DMS153 treated with DMSO at 0.1 percent for 48 hours (cell line): ENCODE measurements around the gene PTPN22.
A peak's percentile ranks its signal among the peaks of the same experiment; 100 is the strongest.

Experiments used
- DNase-seq: peaks from one replicate; lab custom pipeline; 2025; ENCODE audit not compliant: unreplicated experiment; lab: John Stamatoyannopoulos, UW

PTPN22 gene

DNA sequence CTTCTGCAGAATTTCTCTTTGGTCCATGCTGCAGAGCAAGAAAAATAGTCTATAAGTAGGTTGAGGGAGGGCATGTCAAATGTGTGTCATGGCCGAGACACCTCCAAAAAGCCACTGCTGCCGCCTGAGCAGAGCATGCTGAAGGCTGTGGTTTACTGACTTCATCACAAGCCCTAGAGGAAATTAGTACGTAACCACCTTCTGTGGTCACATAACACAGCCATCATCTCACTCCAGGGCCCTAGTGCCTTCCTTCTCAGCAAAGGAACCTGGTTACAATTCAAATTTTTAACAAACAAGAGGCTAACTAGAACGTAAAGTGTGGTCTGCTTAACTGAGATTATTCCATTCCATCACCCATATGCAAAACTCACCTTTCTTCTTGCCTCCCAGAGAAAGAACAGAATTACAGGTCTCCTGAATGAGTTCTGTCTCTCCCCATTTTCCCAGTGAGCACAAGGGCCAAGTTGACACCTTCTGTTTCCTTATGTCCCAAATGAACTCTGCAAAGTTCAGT is at the start of gene PTPN22:
PTPN22 (minus strand) TSS at position 116 of the 517 bp plus-strand sequence.
- DNase-seq: no peak

DNA sequence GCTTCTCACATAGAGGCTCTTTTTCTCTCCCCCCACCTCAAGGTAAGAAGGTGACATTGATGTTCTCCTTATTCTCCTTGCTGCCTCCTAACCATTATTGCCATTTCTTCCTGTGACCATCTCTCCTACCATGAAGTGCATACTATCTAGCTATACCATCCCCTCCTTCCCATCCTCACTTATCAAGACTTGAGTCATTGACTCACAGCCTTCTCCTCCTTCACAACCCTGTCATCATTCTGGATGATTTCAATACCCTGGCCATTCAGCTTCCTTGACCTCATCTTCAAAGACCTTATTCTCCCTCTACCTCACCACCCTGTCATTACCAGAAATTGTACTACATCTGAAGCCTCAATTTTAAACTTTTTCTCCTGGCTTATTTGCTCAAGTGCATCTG is 46.7 kb upstream of the PTPN22 start:
- DNase-seq: no peak

DNA sequence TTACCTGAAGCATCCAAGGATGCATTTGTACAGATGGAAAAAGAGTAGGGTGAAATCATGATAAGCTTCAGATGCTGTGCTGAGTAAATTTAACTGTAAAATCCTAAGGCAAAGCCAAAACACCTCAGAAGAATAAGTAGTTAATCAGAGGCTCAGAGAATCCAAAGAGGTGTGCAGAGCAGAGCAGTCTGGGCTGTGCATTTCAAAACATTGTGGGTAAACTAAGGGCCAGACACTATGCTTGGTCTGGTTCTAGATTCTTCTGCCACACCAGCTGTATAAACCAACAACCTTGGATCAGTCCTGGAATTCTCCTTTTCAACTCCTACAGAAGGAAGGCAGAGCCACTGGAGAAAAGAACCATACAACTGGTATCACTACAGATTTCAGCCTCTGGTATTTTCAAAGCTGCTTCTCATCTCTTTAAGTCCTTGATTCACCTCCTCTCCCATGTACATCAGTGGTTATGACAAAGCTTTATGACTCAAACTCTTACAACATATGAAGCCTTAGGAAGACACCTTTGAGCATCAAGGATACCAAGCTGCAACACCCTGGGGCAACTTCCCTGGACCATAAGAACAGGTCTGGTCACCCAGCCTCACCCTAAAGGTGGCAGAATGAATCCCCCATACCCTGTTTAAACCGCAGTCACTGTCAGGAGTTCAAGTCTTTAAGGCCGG is 46.0 kb upstream of the PTPN22 start:
- DNase-seq: no peak

DNA sequence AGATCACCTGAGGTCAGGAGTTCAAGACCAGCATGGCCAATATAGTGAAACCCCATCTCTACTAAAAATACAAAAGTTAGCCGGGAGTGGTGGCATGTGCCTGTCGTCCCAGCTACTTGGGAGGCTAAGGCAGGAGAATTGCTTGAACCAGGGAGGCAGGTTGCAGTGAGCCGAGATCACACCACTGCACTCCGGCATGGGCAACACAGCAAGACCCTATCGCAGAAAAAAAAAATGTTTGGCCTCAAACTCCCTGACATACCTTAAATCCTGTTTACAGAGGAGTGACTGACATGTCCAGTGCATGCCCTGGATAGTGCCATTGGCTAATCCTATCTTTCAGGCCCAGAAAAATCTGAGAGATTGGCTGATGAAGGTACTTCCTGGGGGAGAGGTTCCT is 45.5 kb upstream of the PTPN22 start:
- DNase-seq: no peak

DNA sequence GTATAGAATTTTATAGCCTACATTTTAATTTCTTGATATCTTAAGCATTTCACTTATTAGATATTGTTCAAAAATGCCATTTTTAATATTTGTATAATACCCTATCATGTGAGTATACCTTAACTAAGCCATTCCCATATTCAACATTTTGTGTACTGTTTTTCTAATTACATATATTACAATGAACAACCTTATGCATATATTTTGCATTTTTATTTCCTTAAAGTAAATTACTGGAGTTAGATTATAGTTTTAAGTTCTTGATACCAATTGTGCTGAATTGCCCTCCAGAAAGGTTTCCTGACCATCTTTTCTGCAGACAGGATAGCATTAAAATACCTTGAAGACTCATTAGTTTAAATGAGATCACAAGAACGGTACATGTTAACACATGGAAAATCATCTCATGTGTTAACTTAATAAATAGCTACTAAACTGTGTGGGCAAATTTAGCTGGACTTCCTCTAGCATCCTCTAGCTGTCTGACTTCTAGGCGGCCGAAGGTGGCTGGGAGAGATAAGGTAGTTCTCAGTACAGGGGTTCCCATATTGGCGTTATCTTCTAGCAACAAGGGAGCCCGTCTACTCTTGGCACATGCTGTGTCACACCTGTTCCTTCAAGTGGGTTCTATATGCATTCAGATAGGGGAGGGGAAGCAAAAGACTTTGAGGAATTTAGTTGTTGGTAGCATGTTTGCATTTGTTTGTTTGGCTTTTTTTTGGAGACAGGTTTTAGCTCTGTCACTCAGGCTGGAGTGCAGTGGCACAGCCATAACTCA is 42.6 kb upstream of the PTPN22 start:
- DNase-seq: no peak

DNA sequence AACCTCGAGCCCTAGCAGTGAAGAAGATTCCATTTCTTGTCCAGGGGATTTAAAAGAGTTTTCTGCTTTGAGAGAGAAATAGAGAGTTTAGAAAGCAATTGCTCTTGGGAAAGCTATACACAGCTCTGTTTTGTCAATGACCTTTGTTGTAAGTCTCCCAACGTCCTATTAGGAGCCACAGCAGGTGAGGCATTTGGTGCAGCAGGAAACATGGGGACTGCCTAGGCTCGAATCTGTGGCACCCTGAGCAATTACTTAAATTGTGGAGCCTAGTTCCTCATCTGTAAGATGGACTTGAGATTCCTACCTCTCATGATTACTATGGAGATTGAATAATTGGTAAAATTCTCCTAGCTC is 41.8 kb upstream of the PTPN22 start:
- DNase-seq: no peak

DNA sequence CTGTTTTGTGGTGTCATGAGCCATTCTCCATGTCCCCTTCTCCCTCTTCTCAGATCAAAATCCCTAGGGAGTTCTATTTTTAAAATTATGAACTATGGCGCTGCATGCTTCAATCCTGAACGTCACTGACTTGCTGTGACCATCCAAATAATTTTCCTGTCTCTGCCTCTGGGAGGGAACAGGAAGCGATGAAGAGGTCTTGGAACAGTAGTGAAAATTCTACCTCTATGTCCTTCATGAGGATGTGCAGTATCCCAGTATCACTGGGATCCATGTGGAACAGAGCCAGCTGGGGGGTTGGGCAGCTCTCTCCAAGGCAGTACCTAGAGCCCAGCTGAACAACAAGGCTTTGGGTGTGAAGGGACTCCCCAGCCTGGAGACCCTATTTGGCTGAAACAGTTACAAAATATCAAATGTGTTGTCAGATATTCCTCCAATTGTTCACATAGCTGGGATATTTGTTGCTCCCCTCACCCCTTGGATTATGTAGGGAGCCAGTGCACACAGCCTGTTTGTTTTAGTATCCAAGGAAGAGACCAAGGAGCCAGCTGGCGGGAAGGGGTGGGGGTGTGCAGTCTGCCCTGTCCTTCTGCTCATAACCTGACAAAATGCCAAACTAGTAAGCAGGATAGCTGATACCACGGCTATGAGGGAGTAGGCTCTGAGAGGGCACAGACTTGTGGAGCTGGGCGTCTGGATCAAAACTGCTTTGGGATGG is 41.2 kb upstream of the PTPN22 start:
- no peak for DNase-seq

DNA sequence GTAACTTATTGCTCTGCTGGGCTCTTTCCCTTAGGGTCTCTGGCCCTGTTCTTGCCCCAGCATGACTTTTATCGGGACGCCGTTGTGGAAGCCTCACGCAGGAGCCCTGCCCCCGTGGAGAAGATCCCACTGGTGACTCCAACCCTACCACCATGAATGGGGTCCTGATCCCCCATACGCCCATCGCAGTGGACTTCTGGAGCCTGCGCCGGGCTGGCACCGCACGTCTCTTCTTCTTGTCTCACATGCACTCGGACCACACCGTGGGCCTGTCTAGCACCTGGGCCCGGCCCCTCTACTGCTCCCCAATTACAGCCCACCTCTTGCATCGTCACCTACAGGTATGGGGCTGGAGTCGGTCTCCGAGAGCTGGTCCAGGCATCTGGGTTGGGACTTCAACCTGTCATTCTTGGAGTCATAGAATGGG is 33.9 kb upstream of the PTPN22 start:
- DNase-seq: no peak

DNA sequence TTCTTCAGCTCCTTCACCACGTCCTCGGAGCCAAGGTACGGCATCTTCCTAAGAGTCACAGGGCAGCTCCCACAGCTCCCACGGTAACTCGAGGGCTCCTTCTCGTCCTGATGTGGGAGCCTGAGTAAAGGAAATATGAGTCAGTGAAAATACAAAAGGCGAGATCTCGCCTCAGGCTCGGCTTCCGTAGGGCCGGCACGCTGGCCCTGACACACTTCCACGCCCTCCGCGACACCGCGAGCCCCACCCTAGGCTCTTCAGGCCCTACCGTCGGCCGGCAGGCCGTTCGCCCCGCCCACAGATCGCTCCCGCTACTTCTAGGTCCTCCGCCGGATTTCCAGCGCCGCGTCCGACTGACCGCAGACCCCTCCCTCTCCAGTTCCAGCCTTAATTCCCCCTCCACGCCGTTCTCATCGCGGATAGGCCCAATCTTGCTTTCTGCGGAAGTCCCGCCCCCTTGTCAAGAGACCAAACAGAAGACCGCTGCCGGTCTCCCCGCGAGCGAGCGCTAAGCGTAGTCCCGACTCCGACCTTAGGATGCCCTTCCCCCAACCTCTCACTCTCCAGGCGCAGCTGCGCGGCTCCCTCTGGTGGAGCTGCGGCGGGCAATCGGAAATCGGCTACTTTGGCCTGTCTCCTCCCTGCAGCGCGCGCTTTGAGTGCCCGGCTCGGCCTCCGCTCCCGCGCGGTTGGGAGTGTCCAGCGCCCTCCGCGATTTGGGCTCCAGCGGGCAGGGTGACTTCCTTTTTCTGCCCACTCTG is 33.3 kb upstream of the PTPN22 start, which contains the start of the genes AP4B1 and DCLRE1B:
AP4B1 (minus strand) TSS at position 126 of the 761 bp plus-strand sequence; CDS start at position 44, 82 bp downstream.
DCLRE1B (plus strand) TSS at position 653 of the 761 bp plus-strand sequence. CDS start 261 bp downstream, outside the sequence.
- DNase-seq: peak; percentile 95

DNA sequence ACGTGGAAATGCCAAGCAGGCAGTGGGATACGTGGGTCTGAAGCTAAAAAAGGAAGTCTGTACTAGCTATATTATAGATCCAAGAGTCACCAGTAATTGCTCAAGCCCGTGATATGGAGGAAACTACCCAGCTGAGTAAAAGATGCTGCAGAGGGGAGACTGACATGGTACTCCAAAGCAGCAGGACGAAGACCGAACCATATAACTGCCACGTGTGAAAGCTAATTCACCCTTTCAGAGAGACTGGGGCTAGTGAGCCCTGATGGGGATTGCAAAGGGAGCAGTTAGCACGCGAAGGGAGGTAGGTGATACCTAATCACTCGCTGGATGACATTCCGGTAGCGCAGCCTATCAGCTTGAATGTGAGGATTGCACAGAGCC is 32.8 kb upstream of the PTPN22 start:
- DNase-seq: no peak

DNA sequence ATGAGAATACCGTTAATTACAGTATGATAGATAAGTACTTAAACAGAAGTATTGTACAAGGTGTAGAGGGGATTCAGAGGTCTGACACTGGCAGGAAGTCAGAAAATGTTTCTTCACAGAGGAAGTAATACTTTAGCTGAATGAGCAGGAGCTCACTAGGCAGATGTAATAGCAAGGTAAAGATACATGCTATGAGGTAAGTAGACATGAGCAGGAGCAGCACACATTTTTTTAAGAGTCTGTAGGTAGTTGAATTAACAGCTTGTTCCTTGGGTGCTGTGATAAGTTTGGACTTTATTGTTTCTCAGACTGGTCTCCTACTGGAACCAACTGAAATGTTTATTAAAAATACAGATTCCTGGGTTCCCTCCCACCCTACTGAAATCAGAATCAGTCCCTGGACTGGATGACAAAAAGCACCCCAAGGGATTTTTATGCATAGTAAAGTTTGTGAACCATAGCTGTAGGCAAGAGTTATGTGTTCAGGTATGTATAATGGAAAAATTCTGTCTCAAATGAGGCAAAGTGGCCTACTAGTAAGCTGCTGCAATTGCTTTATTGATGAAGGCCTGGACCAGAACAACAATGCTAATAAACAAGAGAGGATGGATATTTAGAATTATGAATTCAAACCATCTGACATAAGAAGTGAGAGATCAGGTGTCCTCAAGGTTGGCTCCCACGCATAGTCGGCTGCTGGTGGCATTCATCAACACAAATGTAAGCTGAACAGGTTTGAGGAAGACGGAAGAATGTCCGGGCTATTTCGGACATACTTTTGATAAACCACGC is 32.2 kb upstream of the PTPN22 start:
- DNase-seq: no peak

DNA sequence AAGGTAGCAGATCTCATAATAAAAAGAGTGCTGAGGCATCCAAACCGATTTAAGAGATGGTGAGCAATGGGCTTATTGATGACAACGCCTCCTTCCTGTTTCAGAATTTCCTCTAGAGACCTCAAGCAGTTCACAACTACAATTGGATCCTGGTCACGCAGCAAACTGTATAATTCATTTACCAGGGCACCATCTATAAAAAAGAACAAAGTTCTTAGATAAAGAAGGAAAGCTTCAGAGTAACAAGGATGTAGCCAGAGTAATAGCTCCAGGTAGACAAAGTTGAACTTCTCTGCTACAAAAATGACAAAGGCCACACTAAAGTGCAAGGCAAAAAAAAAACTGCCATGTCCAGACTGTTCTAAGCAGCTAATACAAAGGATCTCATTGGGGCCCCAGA is 29.7 kb upstream of the PTPN22 start:
- no peak for DNase-seq

DNA sequence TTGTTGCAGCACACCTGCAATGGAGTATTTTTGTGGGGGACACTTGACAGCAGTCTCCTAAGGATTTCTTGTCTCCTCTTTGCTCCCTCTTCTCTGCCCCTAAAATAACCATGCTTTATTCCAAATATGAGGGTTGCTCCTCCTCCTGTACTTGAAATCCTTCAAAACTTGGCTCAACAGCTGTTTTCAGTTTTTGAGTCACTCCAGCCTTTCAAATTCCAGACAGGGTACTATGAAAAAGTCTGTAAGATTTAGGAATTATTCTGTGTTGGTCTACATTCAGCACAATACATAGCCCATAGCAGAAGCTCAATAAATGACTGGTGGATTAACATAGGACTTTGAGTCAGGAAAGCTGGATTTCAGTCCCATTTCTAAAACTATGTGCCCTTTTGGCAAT is 27.6 kb upstream of the PTPN22 start:
- no peak for DNase-seq

DNA sequence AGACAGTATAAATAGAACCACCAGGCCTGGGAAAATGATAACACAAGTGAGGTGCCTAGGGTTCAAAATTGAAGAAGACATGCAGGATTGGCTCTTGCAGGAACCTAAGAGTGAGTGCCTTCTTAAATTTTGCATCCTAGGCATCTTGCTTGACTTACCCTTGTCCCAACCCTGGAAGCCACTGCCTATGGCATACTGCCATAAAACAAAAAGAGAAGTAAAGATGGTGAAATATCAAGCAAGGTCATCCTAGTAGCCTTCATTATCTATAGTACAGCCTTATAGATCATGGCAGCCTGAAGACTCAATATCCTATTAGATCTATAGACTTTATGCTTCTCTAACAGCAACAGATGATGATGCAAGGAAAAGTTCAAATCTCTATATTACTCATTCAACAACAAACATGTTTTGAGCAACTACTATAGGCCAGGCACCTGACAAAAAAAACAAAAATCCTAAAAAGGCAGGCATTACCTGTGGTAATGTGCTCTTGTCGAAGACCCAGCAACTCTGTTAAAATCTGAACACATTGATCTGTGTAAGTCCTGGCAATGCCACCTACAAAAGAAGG is 26.8 kb upstream of the PTPN22 start:
- no peak for DNase-seq

DNA sequence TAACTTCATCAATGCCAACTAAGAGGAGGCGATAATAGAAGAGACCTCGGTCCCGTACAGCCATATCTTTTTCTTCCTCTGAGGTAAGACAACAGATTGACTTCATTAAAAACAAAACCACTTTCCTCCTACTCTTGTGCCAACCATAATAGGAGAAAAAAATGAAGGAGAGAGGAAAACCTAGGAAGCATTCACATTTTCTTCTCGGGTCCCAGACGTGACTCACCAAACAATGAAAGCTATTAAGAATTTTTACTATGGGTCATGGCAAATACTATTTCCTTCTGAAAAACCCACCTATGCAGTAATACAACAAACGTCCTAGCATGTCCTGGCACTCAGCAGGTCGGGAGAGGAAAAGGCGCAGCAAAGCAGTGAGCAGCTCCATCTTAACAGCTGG is 24.4 kb upstream of the PTPN22 start:
- DNase-seq: no peak

DNA sequence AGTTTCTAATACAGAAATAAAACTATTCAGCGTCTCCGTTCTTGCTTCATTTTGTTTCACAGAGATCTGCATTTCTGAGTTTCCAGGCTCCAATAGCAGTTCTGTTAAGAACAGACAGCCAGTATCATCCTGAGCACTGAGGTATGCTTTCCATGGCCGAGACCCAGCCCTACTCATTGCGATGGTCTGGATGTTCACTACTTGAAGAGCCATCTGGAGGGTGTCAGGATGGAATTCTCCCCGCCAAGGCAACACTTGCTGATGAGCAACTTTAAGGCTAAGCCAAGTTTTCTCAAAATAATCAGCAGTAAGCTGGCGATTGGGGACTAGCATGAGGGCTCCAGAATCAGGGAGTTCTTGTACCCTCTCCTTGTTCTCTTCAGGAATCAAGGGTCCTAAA is 23.6 kb upstream of the PTPN22 start:
- no peak for DNase-seq

DNA sequence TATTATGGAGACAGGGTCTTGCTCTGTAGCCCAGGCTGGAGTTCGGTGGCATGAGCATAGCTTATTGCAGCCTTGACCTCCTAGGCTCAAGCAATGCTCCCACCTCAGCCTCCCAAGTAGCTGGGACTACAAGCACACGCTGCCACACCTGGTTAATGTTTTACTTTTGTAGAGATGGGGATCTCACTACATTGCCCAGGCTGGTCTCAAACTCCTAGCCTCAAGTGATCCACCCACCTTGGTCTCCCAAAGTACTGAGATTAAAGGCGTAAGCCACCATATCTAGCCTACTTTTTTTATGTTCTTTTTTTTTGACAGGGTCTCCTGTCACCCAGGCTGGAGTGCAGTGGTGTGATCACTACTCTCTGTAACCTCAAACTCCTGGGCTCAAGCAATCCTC is 21.8 kb upstream of the PTPN22 start:
- DNase-seq: no peak

DNA sequence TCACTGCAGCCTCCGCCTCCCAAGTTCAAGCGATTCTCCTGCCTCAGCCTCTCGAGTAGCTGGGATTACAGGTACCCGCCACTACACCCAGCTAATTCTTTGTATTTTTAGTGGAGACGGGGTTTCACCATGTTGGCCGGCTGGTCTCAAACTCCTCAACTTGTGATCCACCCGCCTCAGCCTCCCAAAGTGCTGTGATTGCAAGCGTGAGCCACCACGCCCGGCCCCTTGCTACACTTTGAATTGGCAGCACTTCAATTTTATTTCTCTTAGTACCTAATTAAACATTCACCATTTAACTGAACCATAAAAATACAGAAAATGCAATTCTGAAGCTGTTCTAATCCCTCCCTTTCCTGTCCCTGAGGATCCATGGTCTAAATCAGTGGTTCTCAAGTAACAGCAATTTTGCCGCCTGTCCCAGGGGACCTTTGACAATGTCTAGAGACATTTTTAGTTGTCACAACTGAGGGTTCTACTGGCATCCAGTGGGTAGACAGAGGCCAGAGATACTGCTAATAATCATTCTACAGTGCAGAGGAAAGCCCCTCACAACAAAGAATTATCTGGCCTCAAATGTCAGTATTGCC is 20.2 kb upstream of the PTPN22 start:
- DNase-seq: no peak

DNA sequence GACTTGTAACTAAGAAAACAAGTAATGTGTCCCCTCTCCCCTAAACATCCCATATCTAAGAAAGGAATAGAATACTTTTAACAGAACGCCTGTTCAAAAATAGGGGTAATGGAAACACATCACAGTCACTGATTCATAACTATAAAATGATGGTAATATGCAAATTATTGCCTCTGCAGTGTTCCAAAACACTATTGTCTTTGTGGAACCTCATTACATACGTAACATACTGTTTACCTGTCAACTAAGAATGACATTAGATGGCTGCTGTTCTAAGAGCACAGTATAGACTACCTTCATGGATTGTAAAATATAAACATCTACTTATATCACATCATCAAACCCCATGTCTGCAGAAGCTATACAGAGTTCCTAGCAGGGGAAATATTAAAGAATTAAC is 19.3 kb upstream of the PTPN22 start:
- no peak for DNase-seq
